Testis (tissue), 2 donors: Measurements from ENCODE around the gene PLD1.

Source experiments
- CTCF ChIP-seq, 3 experiments: fragments of 450-650 bp in 2 of 3; fragments of 200-600 bp in 1 of 3; sonication (generic) in 1 of 3; IDR thresholded peaks; one replicate each; pipeline ENCODE4 v1.5.1; 2016 to 2019; ENCODE audit warnings: antibody characterized with exemption in 3 of 3, mild to moderate bottlenecking in 2 of 3, moderate library complexity in 1 of 3
- POLR2A ChIP-seq: fragments of 450-650 bp; IDR thresholded peaks from one replicate; pipeline ENCODE4 v1.6.1; 2017; ENCODE audit warnings: antibody characterized with exemption, mild to moderate bottlenecking, moderate library complexity

- no peak for TF ChIP-seq POLR2A
- no peak for TF ChIP-seq CTCF (IDR thresholded peaks at IDR 0.05)
Observed at GRCh38 chr3:171559586-171559985, 250.7 kb downstream of the PLD1 start.
